B cell (primary cell): ENCODE results near the gene SIPA1L3. TPM values are rescaled to one million over a fixed set of nuclear protein-coding genes. Genes with fewer than 3 reads are reported as not detected.

Experiments used
- ATAC-seq: fragments of 200-7000 bp; cut with Tn5 transposase; one replicate; pipeline ENCODE4 v1.10.0; 2021; ENCODE audit warnings: low read depth, mild to moderate bottlenecking, moderate number of reproducible peaks, moderate library complexity
- CTCF ChIA-PET: fragments of 350-600 bp; sonication (Branson Sonifier 250); formaldehyde crosslinking; loops from one replicate; lab custom pipeline; 2021; ENCODE audit warnings: antibody characterized with exemption, inconsistent platforms; lab: Charles Lee
- POLR2A ChIA-PET: fragments of 350-600 bp; sonication (Branson Sonifier 250); formaldehyde crosslinking; loops from one replicate; lab custom pipeline; 2021; ENCODE audit warnings: antibody characterized with exemption; lab: Charles Lee
- DNase-seq: peaks from one replicate; pipeline ENCODE4 v3.0.0; 2013
- H2AFZ ChIP-seq: 2 replicates; pipeline ENCODE4 v1.6.1; 2012; ENCODE audit warnings: mild to moderate bottlenecking, low read depth, low read length; ENCODE audit not compliant: insufficient read depth, poor library complexity, severe bottlenecking
- H3K27ac ChIP-seq, 2 donors: 1 replicate in 1 of 2; 2 replicates in 1 of 2; pipeline ENCODE4 v1.5.1; 2012 to 2013; ENCODE audit warnings: low read length in 2 of 2, mild to moderate bottlenecking in 2 of 2, moderate library complexity in 1 of 2
- H3K27me3 ChIP-seq, 4 experiments: fragments of 200-600 bp in 1 of 4; sonication (generic) in 1 of 4; replicated peaks in 1 of 4; 1 replicate in 2 of 4; 2 replicates in 2 of 4; pipeline versions ENCODE4 v1.6.1 to v1.7.0; 2013 to 2016; ENCODE audit warnings: low read length in 3 of 4, mild to moderate bottlenecking in 2 of 4, mixed read lengths in 1 of 4, moderate library complexity in 1 of 4; ENCODE audit not compliant: insufficient read depth in 4 of 4, control insufficient read depth in 3 of 4; ENCODE audit errors: control extremely low read depth in 1 of 4
- H3K36me3 ChIP-seq, 2 experiments: replicated peaks in 1 of 2; 1 replicate in 1 of 2; 2 replicates in 1 of 2; pipeline versions ENCODE4 v1.6.1 to v1.7.1; 2013; ENCODE audit warnings: low read length in 1 of 2; ENCODE audit not compliant: insufficient read depth in 2 of 2, control insufficient read depth in 1 of 2; ENCODE audit errors: control extremely low read depth in 1 of 2, extremely low read depth in 1 of 2
- H3K4me1 ChIP-seq, 2 donors: fragments of 200-600 bp in 1 of 2; sonication (generic) in 1 of 2; 1 replicate in 1 of 2; 2 replicates in 1 of 2; pipeline versions ENCODE4 v1.5.1 to v1.6.1; 2013 to 2017; ENCODE audit warnings: low read length in 2 of 2; ENCODE audit not compliant: control insufficient read depth in 2 of 2, insufficient read depth in 2 of 2
- H3K4me2 ChIP-seq: replicated peaks from 2 replicates; pipeline ENCODE3; 2012; ENCODE audit warnings: mild to moderate bottlenecking, low read depth, low read length; ENCODE audit not compliant: poor library complexity, severe bottlenecking
- H3K4me3 ChIP-seq, 5 experiments: fragments of 200-600 bp in 1 of 5; sonication (generic) in 1 of 5; 1 replicate in 3 of 5; 2 replicates in 2 of 5; pipeline versions ENCODE4 v1.5.1 to v1.7.0; 2011 to 2016; ENCODE audit warnings: low read length in 4 of 5, mild to moderate bottlenecking in 4 of 5, low read depth in 2 of 5, control low read depth in 1 of 5, moderate library complexity in 1 of 5; ENCODE audit not compliant: insufficient read depth in 1 of 5; ENCODE audit errors: control extremely low read depth in 1 of 5, extremely low read depth in 1 of 5
- H3K79me2 ChIP-seq: fragments of 200-600 bp; sonication (generic); one replicate; pipeline ENCODE4 v1.6.0; 2016; ENCODE audit warnings: low read length; ENCODE audit not compliant: control insufficient read depth, insufficient read depth
- H3K9ac ChIP-seq: fragments of 200-600 bp; sonication (generic); 2 replicates; pipeline ENCODE4 v1.6.1; 2017; ENCODE audit warnings: mild to moderate bottlenecking, low read length, moderate library complexity
- H3K9me3 ChIP-seq, 3 donors: one replicate each; pipeline versions ENCODE4 v1.6.1 to v1.7.1; 2013; ENCODE audit warnings: low read length in 2 of 3; ENCODE audit not compliant: control insufficient read depth in 2 of 3, insufficient read depth in 1 of 3; ENCODE audit errors: control extremely low read depth in 1 of 3
- H4K20me1 ChIP-seq: 2 replicates; pipeline ENCODE4 v1.6.0; 2012; ENCODE audit warnings: mild to moderate bottlenecking, low read length; ENCODE audit not compliant: insufficient read depth, control insufficient read depth, poor library complexity, severe bottlenecking
- H3K27ac Mint-ChIP-seq: one replicate; pipeline ENCODE4 v1.8.0; 2021; ENCODE audit warnings: mixed read lengths
- H3K27me3 Mint-ChIP-seq: one replicate; pipeline ENCODE4 v1.8.0; 2021; ENCODE audit warnings: mixed read lengths
- H3K4me1 Mint-ChIP-seq: one replicate; pipeline ENCODE4 v1.8.0; 2021; ENCODE audit warnings: mixed read lengths
- H3K4me3 Mint-ChIP-seq: one replicate; pipeline ENCODE4 v1.8.0; 2021; ENCODE audit warnings: mixed read lengths
- H3K9me3 Mint-ChIP-seq: one replicate; pipeline ENCODE4 v1.8.0; 2022; ENCODE audit warnings: mixed read lengths; ENCODE audit not compliant: insufficient read depth
- CTCF ChIP-seq: fragments of 200-600 bp; IDR thresholded peaks from one replicate; pipeline ENCODE4 v1.8.0; 2022; ENCODE audit warnings: antibody characterized with exemption, mild to moderate bottlenecking
- EZH2 ChIP-seq: IDR thresholded peaks from 2 replicates; pipeline ENCODE4 v1.6.1; 2012; ENCODE audit warnings: borderline replicate concordance, low read depth, mild to moderate bottlenecking, moderate library complexity, low read length; ENCODE audit not compliant: insufficient read depth, poor library complexity, severe bottlenecking
- WGBS: methylation state at CpG from one replicate; pipeline ENCODE4 v1.1.5; 2013; ENCODE audit warnings: missing lambda C conversion rate; ENCODE audit not compliant: insufficient coverage; 5-methylcytosine and 5-hydroxymethylcytosine counted together
- intact Hi-C: fragments of 100-400 bp; cut with micrococcal nuclease; formaldehyde crosslinking; loops from one replicate; pipeline ENCODE4 v1.10.0; 2022
- polyA plus RNA-seq: library from polyadenylated mRNA; depleted of rRNA; stranded (reverse); fragments of >200 nt; gene quantifications from 2 replicates; pipeline ENCODE4 v1.2.3, GENCODE V29; 2012
- total RNA-seq, 2 donors: library from RNA; stranded (reverse); fragments of 120-200 nt in 1 of 2; gene quantifications; 1 replicate in 1 of 2; 2 replicates in 1 of 2; pipeline versions ENCODE4 v1.2.3 to v1.2.4, GENCODE V29; 2013 to 2022

The SIPA1L3 gene
- total and polyA plus RNA-seq, 2 donors (not counting 1 experiment from before 2014, with no cell fraction given) = 48.3 to 295 TPM

DNA sequence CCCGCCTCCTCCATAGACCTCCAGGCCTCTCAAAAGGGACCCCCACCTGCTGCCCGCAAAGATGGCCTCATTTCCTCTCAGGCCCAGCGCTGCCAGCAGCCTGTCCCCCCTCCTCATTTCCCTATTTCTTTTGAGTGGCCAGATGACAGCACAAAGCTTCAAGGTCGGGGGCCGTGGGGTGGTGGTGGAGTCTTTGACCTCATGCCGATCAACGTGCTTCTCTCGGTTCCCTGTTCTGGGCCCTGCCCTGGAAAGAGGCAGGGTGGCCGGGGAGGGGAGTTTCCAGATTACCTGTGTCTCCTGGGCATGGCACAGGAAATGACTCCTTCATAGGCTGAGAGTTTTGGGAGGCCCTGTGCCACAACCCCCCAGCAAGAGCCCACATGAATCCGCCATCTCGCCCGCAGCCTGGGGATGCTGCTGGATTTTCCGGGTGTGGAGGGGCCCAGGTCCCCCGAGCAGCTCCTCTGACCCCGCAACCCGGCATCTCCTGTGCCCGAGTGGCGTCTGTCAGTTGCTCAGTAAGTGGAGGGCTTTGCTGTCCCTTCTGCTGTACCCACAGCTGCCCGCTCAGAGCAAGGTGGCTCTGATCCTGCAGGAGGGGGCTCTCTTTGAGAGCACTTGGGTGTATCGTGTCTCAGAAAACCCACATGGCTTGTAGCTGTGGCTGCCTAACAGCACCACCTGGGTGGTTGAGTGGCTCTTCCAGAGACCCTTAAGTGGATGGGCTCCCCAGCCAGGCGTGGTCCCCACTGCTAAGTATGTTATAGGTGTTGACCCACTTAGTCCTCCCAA is 139.4 kb downstream of the SIPA1L3 start:
- no peak overlapping the region for H2AFZ ChIP-seq
- Mint-ChIP-seq H3K27me3 (no peaks in the 10 kb centered on the region), H3K4me3 (peak overlapping the region; percentile 76), H3K9me3 (no peaks in the 10 kb centered on the region), H3K27ac (peak overlapping the region; percentile 96), H3K4me1 (peaks cover 81% of the 10 kb centered on the region)
- H3K9me3 ChIP-seq = no peaks in the 10 kb centered on the region
- intact Hi-C loops = loop anchor here (1.0 to 5.0 kb wide), 3 partner anchors 12 to 84 kb away; no protein-coding TSS in a partner anchor
- H3K36me3 ChIP-seq = peaks cover 0 to 16% of the 10 kb centered on the region in 2 experiments
- TF ChIP-seq EZH2 (no peak), CTCF (no peak)
- peaks cover 74% of the 10 kb centered on the region for H3K79me2 ChIP-seq
- H4K20me1 ChIP-seq = no peaks in the 10 kb centered on the region
- ChIA-PET CTCF (interaction anchor here (0.8 to 11.3 kb wide), 11 partner anchors 12 to 149 kb away, joined by 3 to 186 read pairs (median 6); partner anchors contain the start of genes SIPA1L3 and WDR87), POLR2A (interaction anchor here (0.6 to 5.7 kb wide), 14 partner anchors 11 to 289 kb away, joined by 3 to 91 read pairs (median 6); partner anchors contain the start of genes CATSPERG, SIPA1L3 and WDR87)
- H3K4me1 ChIP-seq = peaks cover 62 to 78% of the 10 kb centered on the region in 2 donors
- 56% methylated on average over 15 of the region's 21 CpGs for WGBS
- H3K27me3 ChIP-seq = no peaks in the 10 kb centered on the region
- ATAC-seq (peak; percentile 52), DNase-seq (peak; percentile 91)
- peak overlapping the region; percentile 54 for H3K9ac ChIP-seq
- peak overlapping the region; percentile 97 for H3K27ac ChIP-seq
- peak overlapping the region; percentile 72 for H3K4me2 ChIP-seq
- peak overlapping the region in 1 of 5 experiments; percentile 13 for H3K4me3 ChIP-seq
